HG02571 (cell line): ENCODE measurements around the gene SPNS3.

Experiments used
- ATAC-seq: cut with Tn5 transposase; IDR thresholded peaks from one replicate; pipeline ENCODE4 v1.9.1; 2021; ENCODE audit warnings: mild to moderate bottlenecking, moderate library complexity; ENCODE audit not compliant: unreplicated experiment

Gene SPNS3

GRCh38 chr17:4506892-4507291 lies 73.2 kb downstream of the SPNS3 start:
- no peak for ATAC-seq

DNA sequence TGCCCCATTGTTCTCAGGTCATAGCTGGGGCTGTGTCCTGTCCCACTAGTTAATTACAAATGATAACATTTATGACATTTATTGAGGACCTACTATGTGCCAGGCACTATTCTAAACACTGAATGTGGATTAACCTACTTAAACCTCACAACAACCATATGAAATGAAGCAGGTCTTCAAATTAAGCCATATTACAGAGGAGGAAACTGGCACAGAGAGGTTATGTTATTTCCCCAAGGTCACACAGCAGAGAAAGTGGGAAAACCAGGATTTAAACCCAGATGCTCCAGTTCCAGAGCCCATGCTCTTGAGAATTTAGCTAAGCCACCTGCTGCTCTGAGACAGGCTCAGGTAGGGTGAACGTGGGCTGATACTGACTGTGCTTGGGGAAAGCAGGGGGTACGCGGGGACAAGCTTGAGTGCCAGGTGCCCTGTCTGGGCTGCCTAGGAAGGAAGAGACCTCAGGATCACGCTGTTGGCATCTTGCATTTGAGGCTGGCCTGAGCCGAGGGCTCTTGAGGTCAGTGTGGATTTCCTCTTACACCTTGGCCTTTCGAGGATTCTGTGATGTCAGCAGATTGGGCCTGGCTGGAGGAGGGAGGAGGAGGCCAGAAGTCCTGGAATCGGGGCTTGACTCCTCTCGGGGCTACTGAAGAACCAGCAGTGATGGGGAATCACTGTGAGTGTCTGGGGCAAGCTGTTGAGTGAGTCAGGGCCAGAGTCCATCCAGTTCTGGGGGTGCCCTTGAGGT lies 73.8 kb downstream of the SPNS3 start:
- no peak for ATAC-seq

- no peak for ATAC-seq
Measured at GRCh38 chr17:4508207-4508606, 74.5 kb downstream of the SPNS3 start.

DNA sequence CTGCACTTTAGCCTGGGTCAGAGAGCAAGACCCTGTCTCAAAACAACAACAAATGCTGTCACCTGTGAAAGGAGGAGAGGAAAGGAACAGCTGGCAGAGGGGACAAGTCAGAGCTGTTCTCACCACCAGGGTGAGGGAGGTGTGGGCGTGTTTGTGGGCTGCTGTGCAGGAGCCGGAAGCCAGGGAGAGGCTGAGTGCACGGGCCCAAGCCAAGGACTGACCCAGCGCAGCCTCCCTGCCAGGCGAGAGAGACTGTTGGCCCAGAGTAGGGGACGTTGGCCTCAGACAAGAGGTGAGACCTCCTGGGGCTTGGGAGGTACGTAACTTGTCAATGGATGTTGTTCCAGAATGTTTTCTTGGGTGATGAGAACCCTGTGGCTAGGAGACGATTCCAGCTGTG lies 75.7 kb downstream of the SPNS3 start:
- ATAC-seq = no peak

DNA sequence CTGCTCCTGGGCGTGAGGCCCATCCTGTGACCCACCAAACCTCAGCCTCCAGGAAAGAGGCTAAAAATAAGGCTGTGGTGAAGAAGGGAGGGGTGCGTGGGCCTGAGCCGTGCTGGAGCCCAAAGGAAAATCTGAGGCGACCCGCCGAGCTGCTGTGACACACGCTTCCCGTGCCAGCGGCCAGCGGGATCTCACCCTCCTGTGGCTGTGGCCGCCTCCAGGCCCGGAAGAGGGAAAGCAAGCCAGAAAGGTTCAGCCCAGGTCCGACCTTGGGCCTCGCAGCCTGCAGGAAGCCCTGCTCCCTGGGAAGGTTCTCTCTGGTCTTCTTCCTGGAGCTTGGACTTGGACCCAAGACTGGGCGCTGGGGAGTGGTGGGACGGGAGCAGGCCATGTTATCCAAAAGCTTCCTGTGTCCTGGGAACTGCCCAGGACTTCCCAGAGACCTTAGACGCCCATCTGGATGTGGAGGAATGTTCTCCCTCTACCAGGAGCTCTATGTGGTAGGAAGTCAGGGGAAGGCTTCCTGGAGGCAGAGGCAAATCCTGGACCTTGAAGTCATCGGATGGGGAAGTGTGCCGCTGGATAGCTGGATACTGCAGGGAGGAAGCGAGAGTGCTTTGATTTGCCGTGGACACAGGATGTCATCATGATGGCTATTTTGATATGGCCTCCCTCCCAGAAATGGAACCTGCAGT lies 76.3 kb downstream of the SPNS3 start:
- no peak for ATAC-seq

DNA sequence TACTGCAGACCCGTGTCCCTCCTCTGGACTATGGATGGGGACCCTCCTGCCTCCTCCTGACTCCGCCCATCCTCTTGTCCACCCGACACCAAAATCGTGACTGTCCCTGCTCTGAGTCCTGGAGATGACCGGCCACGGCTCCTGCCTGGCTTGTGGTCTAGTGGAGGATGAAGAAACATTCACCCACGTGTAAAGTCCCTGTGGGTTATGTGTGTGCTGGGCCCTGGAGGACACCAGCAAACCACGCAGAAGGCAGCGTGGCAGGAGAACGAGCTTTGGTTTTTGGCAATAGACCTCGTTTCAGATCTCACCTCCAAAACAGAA lies 76.8 kb downstream of the SPNS3 start:
- no peak for ATAC-seq

- no peak for ATAC-seq
Measured at GRCh38 chr17:4511199-4511932, 77.6 kb downstream of the SPNS3 start.

DNA sequence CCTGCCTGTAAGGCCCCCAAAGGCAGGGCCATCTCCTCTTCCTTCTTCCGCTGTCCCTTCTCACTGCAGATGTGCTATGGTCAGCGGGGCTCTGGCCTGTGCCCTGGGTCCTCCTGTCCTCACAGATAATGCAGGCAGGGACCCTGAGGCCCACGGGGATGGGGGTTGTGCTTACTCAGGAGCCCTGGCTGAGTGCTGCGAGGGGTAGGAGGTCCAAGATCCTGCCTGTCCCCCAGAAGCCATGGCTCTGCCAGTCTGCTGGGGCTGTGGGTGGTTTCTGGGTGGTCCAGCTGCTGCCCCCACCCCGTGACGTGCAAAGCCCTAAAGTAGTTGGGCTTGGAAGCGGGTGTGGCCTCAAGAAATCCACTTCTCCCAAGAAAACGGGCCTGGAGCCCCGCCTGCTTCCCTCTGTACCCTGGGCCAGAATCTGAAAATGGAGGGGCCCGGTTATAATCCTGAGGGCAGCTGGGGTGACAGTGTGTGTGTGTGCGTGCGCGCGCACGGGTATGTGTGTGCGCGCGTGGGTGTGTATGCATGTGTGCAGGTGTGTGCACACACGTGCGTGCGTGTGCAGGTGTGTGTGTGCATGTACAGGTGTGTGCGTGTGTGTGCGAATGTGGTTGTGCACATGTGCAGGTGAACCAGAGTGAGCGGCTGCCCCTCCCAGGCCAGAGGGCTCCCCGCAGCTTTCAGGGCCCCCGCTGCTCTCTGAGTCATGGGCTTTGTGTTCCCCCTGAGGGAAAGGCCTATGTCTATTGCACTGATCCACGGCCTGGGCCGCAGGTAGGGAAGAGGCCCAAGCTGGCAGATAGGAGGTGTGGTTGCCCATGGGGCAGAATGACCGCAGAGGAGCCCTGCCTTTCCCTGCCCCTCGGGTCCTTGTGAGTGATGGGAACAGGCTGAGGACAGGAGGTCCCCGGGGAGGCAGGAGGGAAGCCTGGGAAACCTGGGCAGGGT lies 78.7 kb downstream of the SPNS3 start:
- no peak for ATAC-seq

DNA sequence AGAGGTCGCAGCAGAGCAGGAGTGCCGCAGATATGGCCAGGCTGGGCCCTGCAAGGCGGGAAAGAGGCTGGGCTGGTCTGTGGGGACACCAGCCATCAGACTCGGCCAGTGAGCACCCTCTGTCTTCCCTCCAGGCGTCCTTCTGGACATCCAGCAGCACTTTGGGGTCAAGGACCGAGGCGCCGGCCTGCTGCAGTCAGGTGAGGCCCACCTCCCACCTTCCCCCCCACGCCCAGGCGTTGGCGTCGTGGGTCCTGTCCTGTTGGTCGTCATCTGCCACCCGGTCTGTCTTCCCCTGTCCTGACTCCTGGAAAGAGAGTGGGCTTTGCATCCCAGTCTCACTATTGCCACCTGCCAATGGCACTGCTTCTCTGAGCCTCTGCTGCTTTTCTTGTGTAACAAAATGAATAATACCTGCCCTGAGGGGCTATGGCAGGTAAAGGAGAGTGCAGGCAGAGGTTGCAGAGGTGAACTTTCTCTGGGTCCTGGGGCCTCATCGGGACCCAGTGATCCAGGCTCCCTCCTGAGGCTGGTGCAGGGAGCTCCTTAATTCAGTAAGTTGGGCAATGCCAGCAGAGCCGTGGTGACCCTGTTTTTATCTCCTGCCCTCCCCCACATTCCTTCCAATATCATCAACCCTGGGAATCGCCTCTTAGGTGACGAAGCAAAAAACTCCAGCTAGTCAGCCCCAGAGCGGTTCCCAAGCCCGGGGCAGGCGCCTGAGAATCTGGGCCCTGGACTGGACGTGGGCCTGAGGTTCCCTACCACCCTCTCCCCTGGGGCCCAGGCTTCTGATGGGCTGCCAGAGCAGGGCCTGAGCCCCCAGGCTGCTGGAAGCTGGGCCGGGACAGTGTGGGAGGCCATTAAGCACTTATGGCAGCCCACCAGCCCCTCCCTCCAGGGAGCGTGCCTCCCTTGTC lies 79.6 kb downstream of the SPNS3 start:
- ATAC-seq = no peak

- ATAC-seq = no peak
Measured at GRCh38 chr17:4514206-4514605, 80.5 kb downstream of the SPNS3 start.

DNA sequence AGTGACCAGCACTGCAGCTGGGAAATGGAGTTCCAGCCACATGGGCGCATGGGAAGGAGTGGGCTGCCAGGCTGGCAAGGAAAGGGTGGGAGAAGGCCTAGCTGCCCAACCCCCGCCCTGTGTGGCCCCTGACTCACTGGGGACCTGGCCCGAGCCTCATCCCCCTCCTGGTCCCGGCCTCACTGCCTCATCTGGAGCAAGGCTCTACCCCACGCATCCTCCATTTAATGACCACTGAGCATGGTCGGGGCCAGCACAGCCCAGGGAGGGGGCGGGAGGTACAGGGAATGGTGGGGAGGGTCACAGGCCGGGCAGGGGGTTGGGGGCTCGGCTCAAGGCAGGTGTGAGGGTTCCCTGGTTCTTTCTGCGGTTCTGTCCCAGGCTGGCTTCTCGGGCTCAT lies 81.0 kb downstream of the SPNS3 start:
- ATAC-seq = no peak

DNA sequence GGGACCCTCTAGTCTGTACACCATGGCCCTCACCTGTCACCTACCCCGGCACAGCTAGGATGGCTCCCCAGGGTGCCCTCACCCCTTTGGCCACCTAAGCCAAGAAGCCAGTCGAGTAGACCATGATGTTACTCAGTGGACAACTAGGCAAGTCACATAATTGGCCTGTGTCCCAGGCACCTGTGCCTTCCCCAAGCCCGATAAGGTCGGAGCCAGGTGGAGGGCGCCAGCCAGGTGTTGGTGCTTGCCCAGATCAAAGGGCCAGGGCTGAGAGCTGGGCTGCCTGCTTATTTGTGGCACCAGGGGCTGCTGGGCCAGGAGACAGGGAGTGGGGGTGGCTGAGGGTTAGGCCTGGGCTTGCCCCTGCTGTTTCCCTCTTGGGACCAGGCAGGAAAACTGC lies 81.8 kb downstream of the SPNS3 start:
- no peak for ATAC-seq

DNA sequence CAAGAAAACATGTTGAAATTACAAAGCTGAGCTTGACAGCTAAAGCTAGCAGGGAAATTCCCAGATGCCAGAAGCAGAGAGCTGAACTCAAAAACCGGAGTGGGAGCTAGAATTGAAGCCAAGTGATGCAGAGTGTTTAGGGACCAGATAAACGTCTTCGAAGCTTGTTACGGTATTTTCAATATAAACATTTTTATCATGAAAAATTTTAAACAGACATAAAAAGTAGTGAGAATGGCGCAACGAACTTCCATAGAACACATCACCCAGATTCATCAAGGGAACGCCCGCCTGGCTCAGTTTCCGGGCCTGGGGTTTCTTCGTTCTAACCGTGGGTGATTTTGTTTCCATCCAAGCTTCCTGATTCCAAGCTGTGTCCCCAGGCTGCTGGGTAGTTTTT lies 83.0 kb downstream of the SPNS3 start:
- ATAC-seq = no peak

DNA sequence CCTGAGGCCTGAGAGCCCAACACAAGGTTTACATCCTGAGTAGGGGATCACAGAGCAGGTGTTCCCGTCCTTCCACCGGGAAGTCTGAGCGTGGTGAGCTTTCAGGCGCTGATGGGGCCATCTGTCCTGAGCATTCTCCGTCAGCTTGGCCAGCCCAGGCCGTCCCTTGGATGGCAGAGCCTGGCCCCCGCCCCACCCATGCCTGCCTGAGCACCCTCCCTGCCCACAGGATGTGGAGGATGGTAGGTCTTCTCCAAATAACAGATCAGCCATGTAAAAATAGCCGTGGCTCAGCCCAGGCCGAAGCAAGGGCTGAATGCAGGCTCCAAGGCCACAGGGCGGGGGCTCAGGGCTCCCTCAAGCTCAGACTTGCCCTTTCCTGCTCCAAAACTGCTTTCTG lies 85.2 kb downstream of the SPNS3 start:
- ATAC-seq = no peak

DNA sequence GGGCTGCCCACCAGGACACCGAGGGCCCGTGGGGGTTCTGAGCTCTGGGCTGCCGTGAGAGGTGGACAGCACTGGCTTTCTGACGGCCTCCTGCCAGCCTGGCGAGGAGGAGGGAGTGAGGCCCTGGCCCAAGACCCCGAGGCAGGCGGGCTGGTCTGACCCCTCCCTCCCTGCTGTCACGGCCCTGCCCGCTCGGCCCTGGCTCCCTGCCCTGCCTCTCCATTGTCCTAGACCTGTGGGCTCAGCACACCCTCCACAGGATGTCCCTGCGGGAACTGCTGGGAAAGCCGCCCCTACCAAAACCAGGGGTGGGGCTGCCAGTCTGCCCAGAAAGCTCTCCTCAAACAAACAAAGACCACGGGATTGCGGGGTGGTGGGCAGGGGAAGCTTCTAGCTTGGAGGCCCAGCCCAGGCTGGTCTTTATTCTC lies 85.6 kb downstream of the SPNS3 start:
- ATAC-seq = no peak

GRCh38 chr17:4520060-4520893 lies 86.5 kb downstream of the SPNS3 start:
- no peak for ATAC-seq

DNA sequence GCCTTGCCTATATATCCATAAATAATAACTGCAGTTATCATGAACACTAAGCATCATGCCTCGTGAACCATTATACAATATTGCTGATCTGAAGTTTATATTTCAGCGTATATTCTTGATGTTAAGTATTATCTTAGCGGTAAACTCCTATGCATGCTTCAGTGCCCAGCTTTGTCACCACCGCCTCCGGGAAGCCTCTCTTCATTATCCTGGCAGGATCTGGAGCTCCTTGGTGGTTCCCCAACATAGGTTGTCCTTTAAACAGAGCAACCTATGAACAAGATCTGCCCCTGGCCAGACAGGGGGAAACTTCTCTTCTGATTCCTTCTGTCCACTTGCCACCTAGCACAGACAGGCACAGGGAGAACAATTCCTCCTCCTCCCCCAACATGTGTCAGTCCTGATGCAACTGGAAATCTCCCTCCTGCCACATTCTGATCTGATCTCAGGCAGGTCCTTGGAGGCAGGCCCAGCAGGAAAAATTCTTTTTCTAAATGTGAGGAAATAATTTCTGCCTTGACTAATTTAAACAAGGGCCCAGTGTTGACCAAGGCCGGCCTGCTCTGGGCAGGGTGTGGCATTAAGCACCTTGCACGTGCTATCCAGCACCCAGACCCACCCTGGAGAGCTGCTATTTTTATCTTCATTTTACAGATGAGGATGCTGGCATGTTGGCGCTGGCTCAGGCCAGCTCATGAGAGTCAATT lies 87.3 kb downstream of the SPNS3 start:
- no peak for ATAC-seq

- ATAC-seq = no peak
Measured at GRCh38 chr17:4522661-4523060, 88.9 kb downstream of the SPNS3 start.
